Rectal smooth muscle tissue (tissue), 1 donor: ENCODE data around the gene CACYBP.
"Not testable (repeated sequence)": the region's sequence is repeated elsewhere in the genome, so short reads cannot be mapped to it uniquely, and the experiment has no call there.

Experiments
- H3K27ac ChIP-seq: one replicate; pipeline ENCODE4 v1.7.0; 2013; ENCODE audit warnings: low read depth, low read length, inconsistent platforms
- H3K27me3 ChIP-seq: one replicate; pipeline ENCODE4 v1.7.0; 2013; ENCODE audit warnings: low read length; ENCODE audit not compliant: control insufficient read depth, insufficient read depth
- H3K36me3 ChIP-seq: one replicate; pipeline ENCODE4 v1.7.0; 2013; ENCODE audit warnings: low read length; ENCODE audit not compliant: control insufficient read depth, insufficient read depth
- H3K4me1 ChIP-seq: one replicate; pipeline ENCODE4 v1.7.0; 2013; ENCODE audit warnings: low read length; ENCODE audit not compliant: control insufficient read depth, insufficient read depth
- H3K4me3 ChIP-seq: one replicate; pipeline ENCODE4 v1.7.0; 2013; ENCODE audit warnings: low read length
- H3K9ac ChIP-seq: one replicate; pipeline ENCODE4 v1.7.0; 2013; ENCODE audit warnings: low read length

CACYBP gene

GRCh38 chr1:175000697-175001187 lies 995 bp downstream of the CACYBP start:
- no peak overlapping the region for H3K9ac ChIP-seq
- no peak overlapping the region for H3K27ac ChIP-seq
- H3K4me3 ChIP-seq: peak overlapping the region; percentile 95
- no peaks in the 10 kb centered on the region for H3K36me3 ChIP-seq
- no peaks in the 10 kb centered on the region for H3K27me3 ChIP-seq
- H3K4me1 ChIP-seq: no peaks in the 10 kb centered on the region

DNA sequence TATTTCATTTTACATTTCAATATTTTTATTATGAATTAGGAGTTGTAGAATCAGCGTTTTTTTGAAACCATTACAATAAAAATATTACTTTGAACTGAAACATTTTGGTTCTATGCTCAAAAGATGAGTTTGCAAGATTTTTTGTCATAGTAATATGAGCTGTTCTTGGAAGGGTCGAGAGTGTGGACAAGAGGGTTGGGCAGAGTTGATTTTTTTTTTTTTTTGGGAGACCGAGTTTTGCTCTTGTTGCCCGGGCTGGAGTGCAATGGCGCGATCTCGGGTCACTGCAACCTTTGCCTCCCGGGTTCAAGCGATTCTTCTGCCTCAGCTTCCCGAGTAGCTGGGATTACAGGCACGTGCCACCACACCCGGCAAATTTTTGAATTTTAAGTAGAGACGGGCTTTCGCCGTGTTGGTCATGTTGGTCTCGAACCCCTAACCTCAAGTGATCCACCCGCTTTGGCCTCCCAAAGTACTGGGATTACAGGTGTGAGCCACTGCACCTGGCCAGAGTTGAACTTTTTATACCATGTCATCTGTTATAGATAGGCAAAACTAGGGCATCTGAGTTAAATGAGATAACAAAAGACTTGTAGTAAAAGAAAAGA lies 3.3 kb downstream of the CACYBP start:
- no peaks in the 10 kb centered on the region for H3K27me3 ChIP-seq
- no peak overlapping the region for H3K4me3 ChIP-seq
- H3K9ac ChIP-seq: no peak overlapping the region
- no peaks in the 10 kb centered on the region for H3K36me3 ChIP-seq
- no peaks in the 10 kb centered on the region for H3K4me1 ChIP-seq
- no peak overlapping the region for H3K27ac ChIP-seq

DNA sequence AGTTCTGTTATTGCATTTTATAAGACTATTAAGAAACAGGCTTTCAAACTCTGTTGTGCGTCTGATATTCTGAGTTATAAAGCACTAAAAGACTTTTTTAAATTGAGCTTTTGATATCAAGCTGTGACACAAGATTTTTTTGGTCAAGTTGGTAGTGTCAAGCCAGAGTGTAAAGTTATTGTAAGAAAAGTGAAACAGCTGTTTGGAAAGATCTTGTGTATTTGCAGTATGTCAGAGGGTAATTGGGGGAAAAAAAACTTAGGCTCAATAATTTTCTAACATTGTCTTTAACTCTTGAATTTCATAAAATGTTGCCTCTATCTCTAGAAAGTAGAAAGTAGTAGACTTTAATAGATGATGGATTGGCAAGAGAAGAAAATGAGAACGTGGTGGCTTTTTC lies 3.8 kb downstream of the CACYBP start:
- H3K27me3 ChIP-seq: no peaks in the 10 kb centered on the region
- no peak overlapping the region for H3K9ac ChIP-seq
- no peaks in the 10 kb centered on the region for H3K4me1 ChIP-seq
- H3K27ac ChIP-seq: no peak overlapping the region
- H3K36me3 ChIP-seq: no peaks in the 10 kb centered on the region
- no peak overlapping the region for H3K4me3 ChIP-seq

- H3K36me3 ChIP-seq: peaks cover 2% of the 10 kb centered on the region
- H3K27ac ChIP-seq: no peak overlapping the region
- no peak overlapping the region for H3K4me3 ChIP-seq
- H3K4me1 ChIP-seq: no peaks in the 10 kb centered on the region
- no peaks in the 10 kb centered on the region for H3K27me3 ChIP-seq
- no peak overlapping the region for H3K9ac ChIP-seq
Observed at GRCh38 chr1:175005085-175005783, 5.5 kb downstream of the CACYBP start.

DNA sequence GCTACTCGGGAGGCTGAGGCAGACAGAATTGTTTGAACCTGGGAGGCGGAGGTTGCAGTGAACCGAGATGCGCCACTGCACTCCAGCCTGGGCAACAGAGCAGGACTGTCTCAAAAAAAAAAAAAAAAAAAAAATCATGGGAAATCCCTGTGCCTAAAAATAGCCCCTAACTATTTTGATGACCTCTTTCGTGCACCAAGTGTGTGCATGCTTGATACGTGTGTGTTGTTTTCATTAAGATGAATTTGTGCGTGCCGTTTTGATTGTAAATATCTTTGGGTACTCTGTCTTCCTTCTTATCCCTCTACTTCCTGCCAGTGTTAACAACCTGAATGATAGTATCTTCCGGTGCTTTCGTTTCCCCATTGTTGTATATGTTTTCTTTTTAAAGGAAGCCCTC lies 9.8 kb downstream of the CACYBP start:
- peaks cover 20% of the 10 kb centered on the region for H3K36me3 ChIP-seq
- no peaks in the 10 kb centered on the region for H3K4me1 ChIP-seq
- H3K9ac ChIP-seq: no peak overlapping the region
- no peaks in the 10 kb centered on the region for H3K27me3 ChIP-seq
- H3K27ac ChIP-seq: no peak overlapping the region
- no peak overlapping the region for H3K4me3 ChIP-seq

DNA sequence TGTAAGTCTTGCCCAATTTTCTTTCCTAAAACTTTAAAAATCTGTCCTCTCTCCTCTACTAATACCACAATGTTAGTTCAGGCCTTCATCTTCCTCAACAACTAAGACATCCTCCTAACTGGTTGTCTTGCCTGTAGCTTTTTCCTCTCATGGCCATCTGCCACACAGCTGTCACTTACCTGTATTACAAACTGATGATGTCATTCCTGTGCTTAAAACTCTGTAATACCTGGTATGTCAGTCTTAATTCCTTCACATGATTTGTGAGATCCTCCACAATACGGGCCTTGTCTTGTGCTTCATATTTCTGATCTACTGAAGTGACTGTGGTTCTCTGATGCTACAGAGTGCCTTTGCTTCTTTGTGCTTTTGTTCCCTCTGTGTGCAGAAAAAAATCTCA lies 13.7 kb downstream of the CACYBP start:
- Histone ChIP-seq H3K4me3 (no peak overlapping the region), H3K4me1 (no peaks in the 10 kb centered on the region), H3K27me3 (no peaks in the 10 kb centered on the region), H3K27ac (no peak overlapping the region), H3K36me3 (peaks cover 33% of the 10 kb centered on the region), H3K9ac (no peak overlapping the region)

- H3K4me3 ChIP-seq: no peak overlapping the region
- H3K27ac ChIP-seq: no peak overlapping the region
- H3K9ac ChIP-seq: no peak overlapping the region
- H3K36me3 ChIP-seq: peaks cover 30% of the 10 kb centered on the region
- no peaks in the 10 kb centered on the region for H3K4me1 ChIP-seq
- H3K27me3 ChIP-seq: no peaks in the 10 kb centered on the region
Observed at GRCh38 chr1:175015243-175015642, 15.5 kb downstream of the CACYBP start.

GRCh38 chr1:175019524-175019923 lies 19.8 kb downstream of the CACYBP start:
- no peak overlapping the region for H3K9ac ChIP-seq
- peaks cover 12% of the 10 kb centered on the region for H3K36me3 ChIP-seq
- no peaks in the 10 kb centered on the region for H3K4me1 ChIP-seq
- no peak overlapping the region for H3K27ac ChIP-seq
- H3K4me3 ChIP-seq: no peak overlapping the region
- no peaks in the 10 kb centered on the region for H3K27me3 ChIP-seq

GRCh38 chr1:175023043-175023921 lies 23.5 kb downstream of the CACYBP start, which contains the start of gene MRPS14:
Gene MRPS14, minus strand, starts transcription at chr1:175023425. Its CDS starts 17 bp downstream, at chr1:175023408.
- H3K4me1 ChIP-seq: no peaks in the 10 kb centered on the region
- H3K27me3 ChIP-seq: no peaks in the 10 kb centered on the region
- H3K27ac ChIP-seq: peak within 1 kb of the TSS; percentile 91
- peak within 1 kb of the TSS; percentile 100 for H3K4me3 ChIP-seq
- no peaks in the 10 kb centered on the region for H3K36me3 ChIP-seq
- H3K9ac ChIP-seq: peak within 1 kb of the TSS; percentile 99

GRCh38 chr1:175023922-175024242 lies 24.1 kb downstream of the CACYBP start:
- H3K9ac ChIP-seq, H3K27me3 ChIP-seq, H3K4me1 ChIP-seq, H3K36me3 ChIP-seq: not testable (repeated sequence)
- peak overlapping the region; percentile 100 for H3K4me3 ChIP-seq
- peak overlapping the region; percentile 91 for H3K27ac ChIP-seq

- H3K4me1 ChIP-seq: peaks cover 3% of the 10 kb centered on the region
- H3K9ac ChIP-seq: no peak overlapping the region
- no peaks in the 10 kb centered on the region for H3K36me3 ChIP-seq
- H3K27me3 ChIP-seq: no peaks in the 10 kb centered on the region
- no peak overlapping the region for H3K27ac ChIP-seq
- no peak overlapping the region for H3K4me3 ChIP-seq
Observed at GRCh38 chr1:175024773-175025172, 25.0 kb downstream of the CACYBP start.

DNA sequence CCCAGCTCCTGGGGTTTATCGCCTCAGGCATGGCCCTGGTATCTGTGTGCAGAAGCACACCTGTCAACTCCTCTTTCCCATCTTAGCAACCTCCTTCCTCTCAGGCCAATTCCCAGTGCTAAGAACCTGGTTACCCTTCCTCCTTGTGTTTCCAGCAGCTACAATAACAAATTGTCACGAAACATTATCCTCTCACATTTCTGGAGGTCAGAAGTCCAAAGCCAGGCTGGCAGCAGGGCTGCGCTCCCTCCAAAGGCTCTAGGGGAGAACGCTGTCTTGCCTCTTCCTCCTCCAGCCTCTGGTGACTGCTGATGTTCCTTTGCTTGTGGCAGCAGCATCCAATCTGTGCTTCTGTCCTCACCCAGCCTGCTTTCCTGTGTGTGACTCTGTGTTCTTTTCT lies 34.2 kb downstream of the CACYBP start:
- no peak overlapping the region for H3K9ac ChIP-seq
- H3K36me3 ChIP-seq: no peaks in the 10 kb centered on the region
- no peak overlapping the region for H3K27ac ChIP-seq
- peaks cover 6% of the 10 kb centered on the region for H3K4me1 ChIP-seq
- H3K27me3 ChIP-seq: no peaks in the 10 kb centered on the region
- H3K4me3 ChIP-seq: no peak overlapping the region
